Liver (tissue), 9 donors: ENCODE measurements around the gene MLEC. TPM values are rescaled to one million over a fixed set of nuclear protein-coding genes. Genes with fewer than 3 reads are reported as not detected.

ENCODE experiments used
- DNase-seq: peaks from one replicate; pipeline ENCODE4 v3.0.0-alpha.2; 2017; ENCODE audit warnings: low spot score
- H3K27ac ChIP-seq, 2 donors: one replicate each; pipeline ENCODE4 v1.7.0; 2013; ENCODE audit warnings: inconsistent platforms in 2 of 2, low read length in 2 of 2, control low read depth in 1 of 2, low read depth in 1 of 2, mild to moderate bottlenecking in 1 of 2
- H3K27me3 ChIP-seq, 4 donors: one replicate each; pipeline versions ENCODE4 v1.6.1 to v1.7.0; 2013; ENCODE audit warnings: low read length in 3 of 4, inconsistent platforms in 1 of 4, mild to moderate bottlenecking in 1 of 4, moderate library complexity in 1 of 4; ENCODE audit not compliant: control insufficient read depth in 4 of 4, insufficient read depth in 4 of 4
- H3K36me3 ChIP-seq, 4 donors: one replicate each; pipeline versions ENCODE4 v1.6.1 to v1.7.0; 2013; ENCODE audit warnings: low read length in 3 of 4, mild to moderate bottlenecking in 3 of 4, low read depth in 1 of 4, moderate library complexity in 1 of 4; ENCODE audit not compliant: control insufficient read depth in 4 of 4, insufficient read depth in 3 of 4
- H3K4me1 ChIP-seq, 4 donors: one replicate each; pipeline versions ENCODE4 v1.6.1 to v1.7.0; 2013; ENCODE audit warnings: low read length in 3 of 4, mild to moderate bottlenecking in 3 of 4, moderate library complexity in 1 of 4; ENCODE audit not compliant: control insufficient read depth in 4 of 4, insufficient read depth in 4 of 4
- H3K4me3 ChIP-seq, 3 donors: one replicate each; pipeline versions ENCODE4 v1.6.1 to v1.7.0; 2013; ENCODE audit warnings: low read length in 3 of 3, control low read depth in 1 of 3, low read depth in 1 of 3, mild to moderate bottlenecking in 1 of 3
- H3K9ac ChIP-seq, 2 donors: one replicate each; pipeline ENCODE4 v1.7.0; 2013; ENCODE audit warnings: low read length in 2 of 2, mild to moderate bottlenecking in 2 of 2, moderate library complexity in 2 of 2, control low read depth in 1 of 2, low read depth in 1 of 2
- H3K9me3 ChIP-seq, 4 donors: one replicate each; pipeline versions ENCODE4 v1.6.1 to v1.7.0; 2013; ENCODE audit warnings: low read length in 3 of 4; ENCODE audit not compliant: control insufficient read depth in 4 of 4
- EGR1 ChIP-seq, 2 donors: IDR thresholded peaks; 2 replicates each; pipeline ENCODE4 v1.6.1; 2016 to 2018; ENCODE audit warnings: antibody characterized with exemption in 2 of 2, low read depth in 2 of 2
- FOXA1 ChIP-seq: IDR thresholded peaks from 2 replicates; pipeline ENCODE4 v1.6.1; 2016; ENCODE audit warnings: antibody characterized with exemption
- FOXA2 ChIP-seq: IDR thresholded peaks from 2 replicates; pipeline ENCODE4 v1.6.1; 2016; ENCODE audit warnings: antibody characterized with exemption
- GABPA ChIP-seq, 2 donors: IDR thresholded peaks in 1 of 2; conservative IDR thresholded peaks in 1 of 2; 2 replicates each; pipeline ENCODE4 v1.6.1; 2016; ENCODE audit warnings: antibody characterized with exemption in 2 of 2, mild to moderate bottlenecking in 1 of 2, moderate library complexity in 1 of 2
- HNF4A ChIP-seq, 2 donors: conservative IDR thresholded peaks; 2 replicates each; pipeline ENCODE4 v1.6.1; 2016; ENCODE audit warnings: antibody characterized with exemption in 2 of 2, mild to moderate bottlenecking in 2 of 2
- JUND ChIP-seq, 2 donors: IDR thresholded peaks; 2 replicates each; pipeline ENCODE4 v1.6.1; 2016; ENCODE audit warnings: antibody characterized with exemption in 2 of 2
- NR2F2 ChIP-seq: IDR thresholded peaks from 2 replicates; pipeline ENCODE4 v1.6.1; 2016; ENCODE audit warnings: antibody characterized with exemption
- RXRA ChIP-seq, 2 donors: IDR thresholded peaks; 2 replicates each; pipeline ENCODE4 v1.6.1; 2017 to 2018; ENCODE audit warnings: antibody characterized with exemption in 2 of 2, mild to moderate bottlenecking in 1 of 2
- SP1 ChIP-seq: IDR thresholded peaks from 2 replicates; pipeline ENCODE4 v1.6.1; 2018; ENCODE audit warnings: antibody characterized with exemption, mild to moderate bottlenecking
- TAF1 ChIP-seq: conservative IDR thresholded peaks from 2 replicates; pipeline ENCODE4 v1.6.1; 2016; ENCODE audit warnings: antibody characterized with exemption, mild to moderate bottlenecking
- WGBS: extraction: QIAGEN DNeasy Blood & Tissue Kit; methylation state at CpG from one replicate; pipeline ENCODE4 v1.1.7; 2013; 5-methylcytosine and 5-hydroxymethylcytosine counted together
- polyA plus RNA-seq, 2 donors: library from polyadenylated mRNA; stranded (reverse) in 1 of 2; unstranded in 1 of 2; fragments of 200-250 nt in 1 of 2; fragments of >200 nt in 1 of 2; fragmentation: Nextera tagmentation in 1 of 2; extraction: Ambion mirVana in 1 of 2; gene quantifications; one replicate each; pipeline versions ENCODE4 v1.2.1 to v1.2.3, GENCODE V29; 2013 to 2015
- total RNA-seq, 2 donors: library from RNA; depleted of rRNA; stranded (reverse); fragments of >200 nt; gene quantifications; one replicate each; pipeline ENCODE4 v1.2.3, GENCODE V29; 2014
- TF ChIP-seq, protein P1 (sequence below): IDR thresholded peaks from 2 replicates; pipeline ENCODE4 v1.6.1; 2016; ENCODE audit warnings: antibody characterized with exemption, mild to moderate bottlenecking
- TF ChIP-seq, protein P2 (sequence below): IDR thresholded peaks from 2 replicates; pipeline ENCODE4 v1.6.1; 2016; ENCODE audit warnings: antibody characterized with exemption
- TF ChIP-seq, protein P3 (sequence below): fragments of 150-350 bp; IDR thresholded peaks from 2 replicates; pipeline ENCODE4 v1.5.1; 2017; ENCODE audit warnings: improper control_type of control experiment, low read depth, low read length; ENCODE audit not compliant: missing input control
- TF ChIP-seq, protein P4 (sequence below): IDR thresholded peaks from 2 replicates; pipeline ENCODE4 v1.6.1; 2016; ENCODE audit warnings: antibody characterized with exemption
- TF ChIP-seq, protein P5 (sequence below): IDR thresholded peaks from 2 replicates; pipeline ENCODE4 v1.6.1; 2016; ENCODE audit warnings: antibody characterized with exemption
- donor health status: healthy.
- donor health status: healthy.
- donor health status: healthy.
- donor health status: healthy.
- donor health status: healthy.

MLEC gene
- total and polyA plus RNA-seq, 4 donors: 61.4 to 170 (median 115) TPM

DNA sequence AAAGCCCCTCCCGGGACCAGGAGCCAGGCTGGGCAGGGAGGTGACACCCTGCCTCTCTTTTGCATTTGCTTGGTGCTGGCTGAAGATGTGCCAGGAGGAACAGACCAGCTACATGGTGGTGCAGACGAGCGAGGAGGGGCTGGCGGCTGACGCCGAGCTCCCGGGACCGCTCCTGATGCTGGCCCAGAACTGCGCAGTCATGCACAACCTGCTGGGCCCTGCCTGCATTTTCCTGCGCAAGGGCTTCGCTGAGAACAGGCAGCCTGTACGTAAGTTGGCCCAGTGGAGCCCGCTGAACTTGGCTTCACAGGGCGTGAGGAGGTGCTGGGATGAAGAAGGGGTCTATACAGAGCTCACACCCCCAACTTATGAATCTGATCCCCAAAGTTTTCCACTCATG lies 30.9 kb upstream of the MLEC start (continued):
- TF ChIP-seq, protein P1, sequence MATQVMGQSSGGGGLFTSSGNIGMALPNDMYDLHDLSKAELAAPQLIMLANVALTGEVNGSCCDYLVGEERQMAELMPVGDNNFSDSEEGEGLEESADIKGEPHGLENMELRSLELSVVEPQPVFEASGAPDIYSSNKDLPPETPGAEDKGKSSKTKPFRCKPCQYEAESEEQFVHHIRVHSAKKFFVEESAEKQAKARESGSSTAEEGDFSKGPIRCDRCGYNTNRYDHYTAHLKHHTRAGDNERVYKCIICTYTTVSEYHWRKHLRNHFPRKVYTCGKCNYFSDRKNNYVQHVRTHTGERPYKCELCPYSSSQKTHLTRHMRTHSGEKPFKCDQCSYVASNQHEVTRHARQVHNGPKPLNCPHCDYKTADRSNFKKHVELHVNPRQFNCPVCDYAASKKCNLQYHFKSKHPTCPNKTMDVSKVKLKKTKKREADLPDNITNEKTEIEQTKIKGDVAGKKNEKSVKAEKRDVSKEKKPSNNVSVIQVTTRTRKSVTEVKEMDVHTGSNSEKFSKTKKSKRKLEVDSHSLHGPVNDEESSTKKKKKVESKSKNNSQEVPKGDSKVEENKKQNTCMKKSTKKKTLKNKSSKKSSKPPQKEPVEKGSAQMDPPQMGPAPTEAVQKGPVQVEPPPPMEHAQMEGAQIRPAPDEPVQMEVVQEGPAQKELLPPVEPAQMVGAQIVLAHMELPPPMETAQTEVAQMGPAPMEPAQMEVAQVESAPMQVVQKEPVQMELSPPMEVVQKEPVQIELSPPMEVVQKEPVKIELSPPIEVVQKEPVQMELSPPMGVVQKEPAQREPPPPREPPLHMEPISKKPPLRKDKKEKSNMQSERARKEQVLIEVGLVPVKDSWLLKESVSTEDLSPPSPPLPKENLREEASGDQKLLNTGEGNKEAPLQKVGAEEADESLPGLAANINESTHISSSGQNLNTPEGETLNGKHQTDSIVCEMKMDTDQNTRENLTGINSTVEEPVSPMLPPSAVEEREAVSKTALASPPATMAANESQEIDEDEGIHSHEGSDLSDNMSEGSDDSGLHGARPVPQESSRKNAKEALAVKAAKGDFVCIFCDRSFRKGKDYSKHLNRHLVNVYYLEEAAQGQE: no peak
- TF ChIP-seq, protein P2, sequence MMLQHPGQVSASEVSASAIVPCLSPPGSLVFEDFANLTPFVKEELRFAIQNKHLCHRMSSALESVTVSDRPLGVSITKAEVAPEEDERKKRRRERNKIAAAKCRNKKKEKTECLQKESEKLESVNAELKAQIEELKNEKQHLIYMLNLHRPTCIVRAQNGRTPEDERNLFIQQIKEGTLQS: no peak

DNA sequence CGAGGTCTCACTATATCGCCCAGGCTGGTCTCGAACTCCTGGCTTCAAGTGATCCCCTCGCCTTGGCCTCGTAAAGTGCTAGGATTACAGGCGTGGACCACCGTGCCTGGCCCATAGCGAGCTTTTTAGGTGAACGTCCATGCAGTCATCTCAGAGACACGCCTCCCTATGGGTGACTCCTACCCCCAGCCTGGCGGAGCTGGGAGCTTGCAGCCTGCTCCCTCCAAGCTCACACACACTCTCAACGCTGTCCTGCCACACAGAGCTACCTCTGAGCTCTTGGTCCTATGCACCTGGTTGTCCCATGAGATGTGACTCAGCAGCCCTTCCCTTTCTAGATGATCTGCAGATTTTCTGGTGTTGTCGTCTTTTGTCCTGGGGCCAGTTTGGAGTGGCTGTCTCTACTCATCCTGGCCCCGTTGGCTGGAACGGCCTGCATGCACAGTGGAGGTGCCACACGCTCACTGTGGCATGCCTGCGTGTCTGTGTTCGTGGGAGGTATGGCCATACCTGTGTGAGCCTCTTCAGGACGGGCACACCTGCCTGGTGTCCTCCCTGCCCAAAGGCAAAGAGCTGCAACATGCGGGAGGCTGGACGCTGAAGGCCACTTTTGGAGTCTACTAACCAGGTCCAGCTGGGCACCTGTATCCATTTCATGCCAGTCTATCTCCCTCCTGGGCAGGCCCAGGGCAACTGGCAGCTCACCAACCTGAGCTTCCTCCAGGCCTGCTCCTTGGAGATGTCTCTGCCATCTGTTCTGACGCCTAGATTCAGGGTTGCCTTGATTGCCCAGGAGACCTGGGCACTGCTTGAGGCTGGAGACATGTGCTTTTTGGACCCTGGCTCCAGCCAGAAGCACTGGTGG lies 28.4 kb upstream of the MLEC start:
- H3K4me1 ChIP-seq: no peaks in the 10 kb centered on the region
- H3K9ac ChIP-seq: no peak overlapping the region
- TF ChIP-seq TAF1 (no peak), FOXA1 (no peak), GABPA (IDR thresholded peaks at IDR 0.05 in 1 of 2, conservative IDR thresholded peaks at IDR 0.05 in 1 of 2) (no peak), HNF4A (conservative IDR thresholded peaks at IDR 0.05) (no peak), FOXA2 (no peak), EGR1 (IDR thresholded peaks at IDR 0.05; ENCODE audit: low read depth in 2 of 2) (no peak)
- TF ChIP-seq, protein P3, sequence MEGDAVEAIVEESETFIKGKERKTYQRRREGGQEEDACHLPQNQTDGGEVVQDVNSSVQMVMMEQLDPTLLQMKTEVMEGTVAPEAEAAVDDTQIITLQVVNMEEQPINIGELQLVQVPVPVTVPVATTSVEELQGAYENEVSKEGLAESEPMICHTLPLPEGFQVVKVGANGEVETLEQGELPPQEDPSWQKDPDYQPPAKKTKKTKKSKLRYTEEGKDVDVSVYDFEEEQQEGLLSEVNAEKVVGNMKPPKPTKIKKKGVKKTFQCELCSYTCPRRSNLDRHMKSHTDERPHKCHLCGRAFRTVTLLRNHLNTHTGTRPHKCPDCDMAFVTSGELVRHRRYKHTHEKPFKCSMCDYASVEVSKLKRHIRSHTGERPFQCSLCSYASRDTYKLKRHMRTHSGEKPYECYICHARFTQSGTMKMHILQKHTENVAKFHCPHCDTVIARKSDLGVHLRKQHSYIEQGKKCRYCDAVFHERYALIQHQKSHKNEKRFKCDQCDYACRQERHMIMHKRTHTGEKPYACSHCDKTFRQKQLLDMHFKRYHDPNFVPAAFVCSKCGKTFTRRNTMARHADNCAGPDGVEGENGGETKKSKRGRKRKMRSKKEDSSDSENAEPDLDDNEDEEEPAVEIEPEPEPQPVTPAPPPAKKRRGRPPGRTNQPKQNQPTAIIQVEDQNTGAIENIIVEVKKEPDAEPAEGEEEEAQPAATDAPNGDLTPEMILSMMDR: no peak
- TF ChIP-seq, protein P2: no peak
- TF ChIP-seq, protein P4, sequence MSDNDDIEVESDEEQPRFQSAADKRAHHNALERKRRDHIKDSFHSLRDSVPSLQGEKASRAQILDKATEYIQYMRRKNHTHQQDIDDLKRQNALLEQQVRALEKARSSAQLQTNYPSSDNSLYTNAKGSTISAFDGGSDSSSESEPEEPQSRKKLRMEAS: no peak
- no peaks in the 10 kb centered on the region for H3K27me3 ChIP-seq
- H3K36me3 ChIP-seq: no peaks in the 10 kb centered on the region
- 89% methylated on average over 22 of the region's 22 CpGs for WGBS
- DNase-seq: no peak
- H3K9me3 ChIP-seq: no peaks in the 10 kb centered on the region
- no peak overlapping the region for H3K27ac ChIP-seq
- no peak overlapping the region for H3K4me3 ChIP-seq

DNA sequence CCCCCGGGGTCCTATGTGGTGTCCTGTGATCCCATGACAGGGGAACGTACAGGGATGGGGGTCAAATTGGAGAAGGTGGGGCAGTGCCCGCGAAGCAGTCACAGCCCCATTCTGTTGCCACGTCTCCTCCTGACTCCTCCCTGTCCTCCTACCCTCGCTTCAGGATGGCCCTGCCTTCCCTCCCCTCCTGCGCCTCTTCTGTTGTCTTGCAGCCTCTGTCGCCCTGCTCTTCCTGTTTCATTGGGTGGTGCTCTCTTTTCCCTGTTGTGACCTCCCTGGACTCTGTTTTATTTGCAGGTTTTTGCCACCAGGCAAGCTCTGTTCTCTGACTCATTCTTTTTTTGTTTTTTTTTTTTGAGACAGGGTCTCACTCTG lies 27.8 kb upstream of the MLEC start:
- no peaks in the 10 kb centered on the region for H3K36me3 ChIP-seq
- no peak overlapping the region for H3K9ac ChIP-seq
- no peak overlapping the region for H3K27ac ChIP-seq
- no peaks in the 10 kb centered on the region for H3K27me3 ChIP-seq
- DNase-seq: no peak
- WGBS: 66% methylated on average over 8 of the region's 8 CpGs
- no peaks in the 10 kb centered on the region for H3K4me1 ChIP-seq
- H3K9me3 ChIP-seq: no peaks in the 10 kb centered on the region
- H3K4me3 ChIP-seq: no peak overlapping the region
- TF ChIP-seq, protein P5, sequence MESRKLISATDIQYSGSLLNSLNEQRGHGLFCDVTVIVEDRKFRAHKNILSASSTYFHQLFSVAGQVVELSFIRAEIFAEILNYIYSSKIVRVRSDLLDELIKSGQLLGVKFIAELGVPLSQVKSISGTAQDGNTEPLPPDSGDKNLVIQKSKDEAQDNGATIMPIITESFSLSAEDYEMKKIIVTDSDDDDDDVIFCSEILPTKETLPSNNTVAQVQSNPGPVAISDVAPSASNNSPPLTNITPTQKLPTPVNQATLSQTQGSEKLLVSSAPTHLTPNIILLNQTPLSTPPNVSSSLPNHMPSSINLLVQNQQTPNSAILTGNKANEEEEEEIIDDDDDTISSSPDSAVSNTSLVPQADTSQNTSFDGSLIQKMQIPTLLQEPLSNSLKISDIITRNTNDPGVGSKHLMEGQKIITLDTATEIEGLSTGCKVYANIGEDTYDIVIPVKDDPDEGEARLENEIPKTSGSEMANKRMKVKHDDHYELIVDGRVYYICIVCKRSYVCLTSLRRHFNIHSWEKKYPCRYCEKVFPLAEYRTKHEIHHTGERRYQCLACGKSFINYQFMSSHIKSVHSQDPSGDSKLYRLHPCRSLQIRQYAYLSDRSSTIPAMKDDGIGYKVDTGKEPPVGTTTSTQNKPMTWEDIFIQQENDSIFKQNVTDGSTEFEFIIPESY: no peak
- TF ChIP-seq FOXA2 (no peak), JUND (IDR thresholded peaks at IDR 0.05) (no peak), SP1 (no peak), NR2F2 (no peak), HNF4A (conservative IDR thresholded peaks at IDR 0.05) (no peak), RXRA (IDR thresholded peaks at IDR 0.05) (no peak)
- TF ChIP-seq, protein P2: no peak
- TF ChIP-seq, protein P4: no peak
- TF ChIP-seq, protein P3: no peak
